Astrocyte of the hippocampus (primary cell): ENCODE data around the gene CCN2.

Experiments used
- DNase-seq: peaks from one replicate; pipeline ENCODE4 v3.0.0; 2011; ENCODE audit warnings: low read depth, low spot score

CCN2 gene, protein sequence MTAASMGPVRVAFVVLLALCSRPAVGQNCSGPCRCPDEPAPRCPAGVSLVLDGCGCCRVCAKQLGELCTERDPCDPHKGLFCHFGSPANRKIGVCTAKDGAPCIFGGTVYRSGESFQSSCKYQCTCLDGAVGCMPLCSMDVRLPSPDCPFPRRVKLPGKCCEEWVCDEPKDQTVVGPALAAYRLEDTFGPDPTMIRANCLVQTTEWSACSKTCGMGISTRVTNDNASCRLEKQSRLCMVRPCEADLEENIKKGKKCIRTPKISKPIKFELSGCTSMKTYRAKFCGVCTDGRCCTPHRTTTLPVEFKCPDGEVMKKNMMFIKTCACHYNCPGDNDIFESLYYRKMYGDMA

DNA sequence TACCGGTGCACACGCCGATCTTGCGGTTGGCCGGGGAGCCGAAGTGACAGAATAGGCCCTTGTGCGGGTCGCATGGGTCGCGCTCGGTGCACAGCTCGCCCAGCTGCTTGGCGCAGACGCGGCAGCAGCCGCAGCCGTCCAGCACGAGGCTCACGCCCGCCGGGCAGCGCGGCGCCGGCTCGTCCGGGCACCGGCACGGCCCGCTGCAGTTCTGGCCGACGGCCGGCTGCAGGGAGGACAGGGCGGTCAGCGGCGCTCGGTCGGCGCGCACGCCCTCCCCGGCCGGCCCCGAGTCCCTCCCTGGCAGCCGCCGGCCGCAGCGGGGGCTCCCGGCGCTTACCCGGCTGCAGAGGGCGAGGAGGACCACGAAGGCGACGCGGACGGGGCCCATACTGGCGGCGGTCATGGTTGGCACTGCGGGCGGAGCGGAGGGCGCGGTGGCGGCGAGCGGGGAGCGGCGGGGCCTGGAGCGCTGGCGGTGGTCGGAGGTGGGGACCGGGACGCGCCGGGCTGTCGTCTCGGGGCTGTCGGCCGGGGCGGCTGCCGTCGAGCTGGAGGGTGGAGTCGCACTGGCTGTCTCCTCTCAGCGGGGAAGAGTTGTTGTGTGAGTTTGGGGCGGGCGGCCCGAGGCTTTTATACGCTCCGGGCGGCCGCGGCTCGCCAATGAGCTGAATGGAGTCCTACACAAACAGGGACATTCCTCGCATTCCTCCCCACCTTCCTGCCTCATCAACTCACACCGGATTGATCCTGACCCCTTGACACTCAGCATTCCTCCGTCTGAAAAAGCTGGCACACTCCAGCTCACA, at the start of gene CCN2:
TSS of gene CCN2 (minus strand) at position 606 of the 809 bp plus-strand sequence. CDS start at position 406, 200 bp downstream.
- peak; percentile 99 for DNase-seq

DNA sequence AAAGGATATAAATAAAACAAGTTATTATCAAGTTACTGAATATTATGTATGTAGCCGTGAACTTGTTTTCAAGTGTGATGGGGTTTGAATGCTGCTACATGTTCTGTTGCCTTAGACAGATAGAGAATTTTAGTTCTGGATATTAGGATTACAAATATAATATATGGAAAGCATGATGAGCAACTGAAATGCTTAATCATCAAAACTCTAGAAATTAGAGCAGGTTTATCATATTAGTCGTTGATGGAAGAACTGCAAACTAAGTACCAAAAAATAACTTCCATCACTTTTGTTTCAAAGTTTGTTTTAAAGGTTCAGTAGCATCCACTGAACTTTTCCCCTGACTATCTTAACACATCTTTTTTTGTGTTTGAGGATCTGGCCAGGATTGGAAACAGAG, 49.1 kb upstream of the CCN2 start:
- DNase-seq: no peak

DNA sequence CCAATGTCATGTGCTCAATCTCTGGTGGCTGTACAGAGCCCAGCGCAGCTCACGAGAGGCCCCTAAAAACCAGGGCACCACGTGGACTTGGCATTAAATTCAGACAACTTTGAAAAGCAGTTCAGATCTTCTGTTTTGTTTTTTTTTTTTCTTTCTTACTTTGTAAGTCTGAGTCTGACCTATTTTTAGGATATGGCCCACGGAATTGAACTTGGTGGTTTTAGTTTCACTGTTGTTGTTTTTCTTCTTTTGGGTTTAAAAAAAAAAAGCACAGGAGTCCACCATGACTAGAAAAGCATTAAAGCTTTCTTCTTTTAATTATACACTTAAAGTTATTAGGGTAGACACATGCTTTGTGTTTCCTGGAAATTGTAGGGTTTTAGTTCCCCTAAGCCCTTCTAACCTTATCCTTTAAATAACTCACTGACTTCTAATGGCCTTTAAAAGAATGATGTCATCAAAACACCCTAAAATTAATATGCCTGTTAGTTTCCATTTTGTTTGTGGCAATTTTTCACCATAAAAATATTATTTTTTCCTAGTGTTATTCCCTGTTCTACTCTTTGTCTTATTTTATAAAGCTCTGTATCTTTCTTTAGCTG, 48.5 kb upstream of the CCN2 start:
- DNase-seq: no peak

DNA sequence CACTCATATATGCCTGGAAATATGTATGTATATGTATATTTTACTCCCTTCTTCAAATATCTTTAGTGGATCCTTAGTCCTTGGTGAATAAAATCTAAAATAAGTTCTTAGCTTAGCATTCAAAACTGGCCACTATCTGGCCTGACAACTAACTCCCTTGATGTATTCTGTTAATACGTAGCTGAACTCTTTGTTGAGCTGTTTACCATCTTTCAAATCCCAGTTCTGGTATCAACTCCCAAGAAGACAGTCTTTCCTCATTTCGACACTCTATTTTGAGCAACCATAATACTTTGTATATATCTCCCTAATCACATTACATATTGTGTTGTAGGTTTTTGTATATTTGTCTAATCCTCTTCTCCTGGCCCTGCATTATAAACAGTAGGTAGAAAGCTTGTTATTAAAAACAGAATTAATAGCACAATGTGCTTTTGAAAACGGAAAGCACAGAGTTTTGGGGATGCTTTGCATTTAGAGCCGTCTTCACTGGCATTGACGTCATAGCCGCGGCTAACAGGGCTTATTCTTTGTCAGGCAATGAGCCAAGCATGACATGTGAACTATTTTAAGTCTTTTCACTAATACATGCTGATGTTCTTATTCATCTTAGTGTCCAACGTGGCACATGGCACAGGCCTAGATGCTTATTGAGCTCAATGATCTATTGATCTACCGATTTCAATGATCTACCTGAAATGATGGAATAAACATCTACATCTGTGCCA, 47.2 kb upstream of the CCN2 start:
- no peak for DNase-seq

DNA sequence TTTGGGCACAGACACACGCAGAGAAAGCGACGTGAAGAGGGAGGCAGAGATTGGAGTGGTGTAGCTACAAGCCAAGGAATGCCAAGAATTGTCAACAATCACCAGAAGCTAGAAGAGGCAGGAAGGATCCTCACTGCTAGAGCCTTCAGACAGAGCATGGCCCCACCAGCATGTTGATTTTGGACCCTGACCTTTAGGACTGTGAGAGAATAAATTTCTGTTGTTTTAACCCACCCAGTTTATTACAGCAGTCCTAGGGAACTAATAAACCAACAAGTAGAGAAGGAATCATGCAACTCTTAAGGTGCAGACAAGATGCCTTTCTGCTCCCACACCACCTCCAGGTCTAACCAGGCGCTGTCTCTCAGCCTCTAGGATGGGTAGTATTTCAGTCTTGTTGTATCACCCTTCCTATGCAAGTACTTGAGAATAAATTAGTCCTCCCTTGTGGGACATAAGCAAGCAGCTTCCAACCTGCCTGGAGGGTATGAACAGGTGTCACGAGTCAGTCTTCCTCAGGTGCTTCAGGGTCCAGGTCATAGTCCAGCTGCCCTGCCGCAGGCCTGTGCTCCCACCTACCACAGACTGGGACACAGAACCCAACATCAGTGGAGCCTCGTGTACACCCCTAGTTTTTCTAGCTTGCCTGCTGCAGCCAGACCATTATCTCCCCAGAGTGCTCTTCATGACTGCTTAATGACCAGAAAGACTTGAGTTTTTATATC, 46.4 kb upstream of the CCN2 start:
- no peak for DNase-seq

DNA sequence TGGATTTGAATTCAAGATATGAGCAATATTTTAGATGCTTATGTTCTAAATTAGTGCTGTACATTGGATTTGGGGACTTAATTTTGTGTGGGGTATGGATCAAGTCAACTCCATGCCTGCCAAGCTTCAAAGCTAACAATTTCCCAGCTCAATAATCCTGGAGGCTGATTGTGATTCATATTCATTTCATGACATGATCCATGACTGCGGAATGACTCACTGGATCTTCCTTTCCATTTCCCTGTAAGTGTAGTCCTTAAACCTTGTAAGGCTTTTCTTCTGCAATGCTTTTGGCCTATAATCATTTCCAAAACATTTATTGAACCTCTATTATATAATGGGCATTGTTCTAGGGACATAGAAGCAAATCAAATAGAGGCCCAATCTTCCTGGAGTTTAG, 44.7 kb upstream of the CCN2 start:
- DNase-seq: peak; percentile 57

DNA sequence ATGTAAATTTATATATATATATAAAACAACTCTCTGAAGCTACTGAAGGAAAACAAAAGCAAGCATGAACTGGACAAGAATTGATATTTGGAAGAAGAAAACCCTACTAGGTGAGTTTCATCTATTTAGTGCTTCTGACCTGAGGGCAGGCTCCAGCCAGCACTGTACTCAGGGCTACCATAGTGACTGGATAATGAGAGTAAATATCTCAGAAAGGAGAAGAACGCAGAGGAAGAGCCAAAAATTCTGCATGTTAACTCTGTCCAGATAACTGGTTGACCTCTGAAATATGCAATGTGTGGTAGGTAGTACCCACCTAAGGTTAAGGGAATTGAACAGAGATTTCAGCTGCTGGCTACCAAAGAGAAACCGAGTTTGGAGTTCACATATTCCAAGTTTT, 41.4 kb upstream of the CCN2 start:
- no peak for DNase-seq

DNA sequence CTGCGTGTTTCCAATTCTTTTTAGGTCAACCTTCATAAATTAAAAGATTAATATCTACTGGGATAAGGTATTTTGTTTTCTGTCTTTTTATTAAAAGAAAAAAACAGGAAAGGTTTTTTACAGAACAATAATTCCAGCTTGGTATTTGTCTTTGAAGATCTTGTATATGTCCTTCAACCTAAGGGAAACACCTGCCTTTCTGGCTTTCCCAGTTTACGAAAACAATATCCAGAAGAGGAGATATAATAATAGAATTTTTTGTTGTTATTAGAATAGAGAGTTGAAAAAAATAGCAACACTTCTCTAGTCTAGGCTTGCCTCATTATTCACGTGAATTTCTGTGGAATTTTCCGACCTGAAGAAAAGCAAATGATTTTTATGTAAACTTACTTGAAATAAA, 37.9 kb upstream of the CCN2 start:
- DNase-seq: no peak

DNA sequence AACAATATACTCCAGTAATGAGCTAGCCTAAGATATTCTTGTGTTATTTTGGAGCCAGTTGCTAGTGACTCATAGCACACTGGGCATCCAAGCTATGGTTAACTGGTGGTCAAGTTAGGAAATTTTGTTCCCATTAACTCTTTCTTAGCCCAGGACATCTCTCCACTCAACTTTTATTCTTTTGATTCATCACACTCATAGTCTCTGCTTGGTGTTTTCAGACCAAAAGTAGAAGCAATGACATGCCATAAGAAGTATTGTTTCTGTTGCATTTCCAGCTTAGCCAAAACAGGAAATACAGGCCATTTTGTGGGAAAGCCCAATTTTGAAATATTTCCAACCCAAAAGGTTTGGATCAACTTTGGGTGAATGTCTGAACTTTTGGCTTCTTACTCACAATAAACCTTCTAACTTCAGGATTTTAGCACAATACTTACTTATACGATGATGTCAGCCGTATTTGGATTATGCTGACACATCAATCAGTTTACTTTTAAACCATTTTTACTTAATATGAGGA, 31.6 kb upstream of the CCN2 start:
- peak; percentile 83 for DNase-seq

DNA sequence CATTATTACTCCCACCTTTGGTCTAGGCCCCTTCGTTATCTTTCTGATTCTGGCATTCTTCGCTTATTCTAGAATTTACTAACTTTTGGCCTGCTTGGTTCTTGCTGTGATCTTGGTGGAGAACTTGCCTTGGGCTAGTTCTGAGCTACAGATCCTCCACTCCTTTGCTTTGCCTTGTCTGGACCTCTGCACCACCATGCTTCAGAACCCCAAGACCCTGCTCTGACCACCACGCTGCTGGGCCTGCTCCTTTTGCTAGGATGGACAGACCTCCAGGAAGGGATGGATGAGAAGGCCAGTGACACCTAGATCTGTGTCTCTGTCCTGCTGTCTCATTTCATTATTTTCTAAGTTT, 30.4 kb upstream of the CCN2 start:
- no peak for DNase-seq

DNA sequence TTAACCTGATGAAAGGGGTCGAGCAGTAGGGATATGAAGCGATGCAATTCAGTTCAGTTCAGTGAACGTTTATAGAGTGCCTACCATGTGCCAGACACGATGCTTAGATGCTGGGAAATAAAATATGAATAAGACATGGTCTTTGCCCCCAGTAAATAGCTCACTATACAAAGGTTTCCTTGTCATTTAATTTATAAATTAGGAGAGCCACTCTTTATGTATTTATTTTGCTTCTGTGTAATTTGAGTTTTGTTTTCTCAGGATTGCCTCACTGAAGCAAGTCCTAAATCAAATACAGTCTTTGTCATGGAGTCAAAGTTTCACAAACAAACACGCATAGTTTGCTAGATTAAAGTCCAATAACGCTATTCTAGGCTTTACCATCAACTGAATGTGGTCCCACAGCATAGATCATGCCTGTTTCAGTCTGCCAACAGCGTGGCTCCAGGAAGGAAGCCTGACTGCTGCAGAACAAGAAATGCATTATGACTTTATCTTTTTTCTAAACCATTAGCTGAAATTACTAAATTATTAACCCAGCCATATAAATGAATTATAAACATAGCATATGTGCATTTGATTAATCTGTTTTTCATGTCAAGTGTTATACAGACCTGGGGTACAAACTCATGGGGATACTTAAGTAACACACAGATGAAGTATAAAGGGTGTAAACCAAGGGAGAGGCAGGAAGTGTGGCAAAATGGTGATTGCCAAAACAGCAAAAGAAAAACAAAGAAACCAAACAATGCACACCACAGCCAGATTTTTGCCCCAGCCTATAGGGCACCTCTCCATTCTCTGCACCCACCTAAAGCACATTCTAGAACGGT, 29.8 kb upstream of the CCN2 start:
- DNase-seq: no peak

DNA sequence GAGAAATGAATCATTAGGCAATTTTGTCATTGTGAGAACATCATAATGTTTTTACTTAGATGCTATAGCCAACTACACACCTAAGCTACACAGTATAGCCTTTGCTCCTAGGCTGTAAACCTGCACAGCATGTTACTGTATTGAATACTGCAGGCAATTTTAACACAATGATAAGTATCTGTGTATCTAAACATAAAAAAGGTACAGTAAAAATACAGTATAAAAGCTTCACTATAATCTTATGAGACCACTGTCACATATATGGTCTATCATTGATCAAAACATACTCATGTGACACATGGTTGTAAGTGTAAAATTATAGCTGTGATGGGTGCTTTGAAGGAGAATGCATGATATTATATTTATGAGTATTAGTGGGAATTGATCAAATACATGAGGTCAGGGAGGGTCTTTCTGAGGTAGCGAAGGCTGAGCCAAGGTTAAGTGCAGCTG, 29.2 kb upstream of the CCN2 start:
- no peak for DNase-seq

DNA sequence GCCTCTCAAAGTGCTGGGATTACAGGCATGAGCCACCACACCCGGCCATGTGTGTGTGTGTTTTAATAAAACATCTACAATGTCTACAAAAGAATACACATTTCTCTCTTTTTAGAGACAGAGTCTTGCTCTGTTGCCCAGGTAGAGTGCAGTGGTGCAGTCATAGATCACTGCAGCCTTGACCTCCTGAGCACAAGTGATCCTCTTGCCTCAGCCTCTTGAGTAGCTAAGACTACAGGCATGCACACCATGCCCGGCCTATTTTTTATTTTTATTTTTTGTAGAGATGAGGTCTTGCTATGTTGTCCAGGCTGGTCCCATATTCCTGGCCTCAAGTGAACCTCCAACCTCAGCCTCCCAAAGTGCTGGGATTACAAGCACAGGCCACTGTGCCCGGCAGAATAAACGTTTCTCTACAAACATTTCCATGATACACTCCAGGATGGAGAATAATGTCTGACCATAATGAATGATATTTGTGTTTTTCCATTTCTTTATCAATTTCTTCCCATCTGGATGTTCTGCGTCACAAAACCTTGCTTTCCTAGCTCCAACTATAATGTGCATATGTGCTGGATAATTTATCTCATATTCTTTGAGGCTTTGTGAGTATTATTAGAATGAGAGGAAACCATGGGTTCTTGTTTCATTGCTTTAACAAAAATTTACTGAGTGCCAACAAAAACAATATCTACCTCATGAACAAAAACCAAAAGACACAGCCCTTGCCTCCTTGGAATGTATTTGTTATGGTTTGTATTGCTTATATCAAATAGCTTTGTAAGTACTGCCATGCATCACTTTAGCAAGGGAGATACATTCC, 28.6 kb upstream of the CCN2 start:
- DNase-seq: peak; percentile 76

DNA sequence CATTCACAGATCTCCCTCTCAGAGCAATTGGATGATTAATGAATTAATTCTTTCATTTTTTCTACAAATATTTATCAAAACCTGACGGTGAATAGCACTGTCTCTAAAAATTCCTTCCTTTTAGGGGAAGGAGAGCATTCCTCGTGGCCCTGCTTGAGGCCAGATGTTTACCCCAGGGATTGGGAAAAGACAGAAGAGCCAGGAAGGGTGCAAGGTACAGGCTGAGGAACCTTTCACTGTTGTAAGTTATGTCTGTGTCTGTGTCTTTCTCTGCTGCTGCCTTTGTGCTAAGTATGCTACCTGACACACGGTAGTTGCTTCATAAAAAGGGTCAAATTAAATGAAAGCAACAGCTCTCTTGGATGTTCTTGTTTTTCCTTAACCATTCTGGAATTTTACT, 27.4 kb upstream of the CCN2 start:
- DNase-seq: no peak

DNA sequence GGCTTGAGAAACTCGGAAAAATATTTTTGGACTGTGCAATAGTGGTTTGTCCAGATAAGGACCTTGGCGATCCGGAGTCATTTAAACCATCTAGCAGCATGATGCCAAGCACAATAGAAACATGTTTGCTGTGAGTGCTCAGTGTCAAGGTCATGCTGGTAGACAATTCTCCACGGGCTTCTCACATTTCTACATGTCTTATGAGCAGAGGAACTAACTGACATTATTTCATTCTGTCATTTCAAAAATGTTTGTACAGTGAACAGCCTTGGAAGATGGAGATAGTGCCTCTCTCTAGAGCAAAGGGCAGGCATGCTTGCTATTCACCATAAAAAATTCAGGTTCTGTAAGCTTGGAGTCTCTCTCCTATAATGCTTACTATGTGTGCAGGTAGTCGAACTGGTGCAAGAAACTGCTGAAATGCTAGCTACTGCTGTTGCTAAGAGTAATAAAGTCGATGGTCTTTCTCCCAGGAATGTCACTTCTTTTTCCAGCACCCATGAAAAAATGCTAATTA, 25.4 kb upstream of the CCN2 start:
- DNase-seq: peak; percentile 62

DNA sequence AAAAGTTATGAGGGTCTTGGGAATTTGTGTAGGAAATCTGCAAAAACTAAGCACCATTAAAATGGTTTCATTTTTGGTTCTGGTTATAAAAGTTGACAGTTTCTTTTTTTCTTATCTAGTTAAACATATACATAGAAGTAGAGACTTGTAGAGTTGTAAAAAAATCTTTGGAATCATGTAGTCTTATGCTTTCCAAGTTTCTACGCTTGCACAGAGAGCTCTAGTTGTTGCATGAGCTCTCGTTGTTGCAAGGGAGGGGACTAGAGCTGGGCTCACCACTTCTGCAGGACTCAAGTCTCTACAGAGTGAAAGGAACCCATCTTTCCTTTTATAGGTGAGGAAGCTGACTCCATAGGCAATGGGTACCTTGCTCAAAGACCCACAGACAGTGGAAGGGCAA, 21.6 kb upstream of the CCN2 start:
- no peak for DNase-seq

DNA sequence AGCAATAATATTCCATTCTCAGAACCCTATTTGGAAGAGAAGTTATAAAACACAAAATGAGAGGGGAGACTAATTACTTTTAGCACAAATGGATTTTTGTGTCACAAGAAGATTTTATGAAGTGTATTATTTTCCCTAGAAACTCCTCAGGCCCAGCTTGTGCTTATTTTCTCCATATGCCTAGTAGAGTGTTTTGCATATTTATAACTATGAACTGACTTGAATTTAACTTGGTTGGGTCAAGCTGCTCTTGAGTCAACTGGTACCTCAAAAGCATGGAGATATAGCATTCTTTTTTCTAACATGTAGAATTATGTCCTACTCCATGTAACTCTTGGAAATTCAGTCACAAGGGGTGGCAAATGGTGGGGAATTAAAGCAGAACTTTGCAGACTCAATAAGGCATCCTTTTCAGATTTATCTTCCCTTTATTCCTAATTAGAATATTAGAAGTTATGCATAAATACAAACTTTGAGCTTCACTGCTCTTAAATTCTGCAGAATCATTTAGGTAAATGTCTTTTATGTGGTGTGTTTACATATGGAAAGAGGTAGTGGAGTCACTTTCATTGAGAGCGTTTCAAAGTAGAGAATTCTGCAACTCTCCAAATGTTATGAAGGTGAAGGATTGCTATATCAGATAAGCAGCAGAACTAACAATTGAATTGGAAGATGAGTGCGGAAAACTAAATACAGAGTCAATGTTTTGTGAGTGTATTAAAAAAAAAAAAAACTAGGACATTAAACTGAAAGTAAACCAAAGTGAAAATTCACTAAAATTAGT, 19.1 kb upstream of the CCN2 start:
- no peak for DNase-seq

DNA sequence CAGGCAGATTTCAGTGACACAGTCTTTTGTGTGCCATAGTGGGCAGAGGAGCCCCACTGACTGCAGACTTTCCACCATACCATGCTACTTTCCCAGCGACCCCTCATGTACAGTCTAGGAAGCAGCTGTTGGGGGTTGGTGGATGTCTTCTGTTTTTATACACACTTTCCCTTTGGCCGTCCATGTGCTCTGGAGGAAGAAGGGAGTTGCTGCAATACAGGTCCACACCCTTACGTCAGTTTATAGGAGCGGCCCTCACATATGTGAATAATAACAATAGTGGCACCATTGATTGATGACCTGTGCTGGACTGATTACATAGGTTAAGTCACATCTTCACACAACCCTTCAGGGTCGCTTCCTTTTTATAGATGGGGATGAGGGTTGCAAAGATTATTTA, 17.5 kb upstream of the CCN2 start:
- DNase-seq: no peak
